Measurements from ENCODE around the gene OR9A2. TPM values are rescaled to one million over a fixed set of nuclear protein-coding genes. Genes with fewer than 3 reads are reported as not detected.

Gene OR9A2
- total RNA-seq, 1 donor from 2014 or later: not detected

GRCh38 chr7:143048827-143049226, 21.9 kb upstream of the OR9A2 start:
- Mint-ChIP-seq H3K36me3 (no peaks in the 10 kb centered on the region), H3K27ac (no peak overlapping the region), H3K4me3 (no peak overlapping the region), H3K4me1 (ENCODE audit: unreplicated experiment) (no peaks in the 10 kb centered on the region), H3K27me3 (peaks cover 25% of the 10 kb centered on the region), H3K9me3 (no peaks in the 10 kb centered on the region)
- DNase-seq (ENCODE audit: extremely low spot score, unreplicated experiment): no peak
- TF ChIP-seq CTCF (conservative IDR thresholded peaks at IDR 0.05): no peak

DNA sequence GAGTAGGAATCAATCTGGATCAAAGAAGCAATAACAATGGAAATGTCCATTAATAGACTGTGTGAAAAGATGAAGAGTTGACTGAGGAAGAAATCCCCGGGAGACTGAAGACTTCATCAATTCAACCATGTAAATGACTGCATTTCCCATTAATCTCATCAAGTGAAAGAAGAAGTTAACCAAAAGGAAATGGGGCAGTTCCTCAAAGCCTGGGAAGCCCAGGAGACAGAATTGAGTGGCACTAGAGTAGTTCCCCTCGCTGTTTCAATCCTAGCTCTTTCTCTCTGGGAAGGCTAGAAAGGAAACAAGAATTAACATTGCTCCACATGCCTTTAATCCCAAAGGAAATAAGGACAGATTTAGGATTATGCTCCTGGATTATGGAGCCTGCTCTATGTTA, 20.4 kb upstream of the OR9A2 start:
- peaks cover 25% of the 10 kb centered on the region for H3K27me3 Mint-ChIP-seq

DNA sequence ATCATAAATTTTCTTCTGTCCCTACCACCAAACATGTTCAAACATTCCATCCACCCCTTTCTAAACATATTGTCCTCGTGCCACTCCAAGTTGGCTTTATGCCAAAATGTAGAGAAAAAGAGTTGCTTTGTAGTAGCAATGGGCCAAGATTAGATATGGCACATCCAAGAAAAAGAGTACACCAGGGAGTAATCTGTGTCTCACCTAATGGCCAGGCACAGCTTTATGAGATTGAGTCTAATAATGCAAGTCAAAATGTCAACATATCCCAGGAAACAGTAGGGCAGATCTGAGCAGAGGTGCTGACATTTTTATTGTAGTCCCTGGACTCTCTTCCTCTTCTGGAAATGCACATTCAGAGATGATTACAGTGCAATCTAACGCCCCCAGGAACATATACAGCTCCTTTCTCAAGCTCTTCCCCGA, 19.5 kb upstream of the OR9A2 start:
- Mint-ChIP-seq H3K27me3 (peaks cover 20% of the 10 kb centered on the region), H3K4me1 (ENCODE audit: unreplicated experiment) (peaks cover 11% of the 10 kb centered on the region)

More for the DNA sequence above, 20.4 kb upstream of the OR9A2 start:
- no peak for DNase-seq (ENCODE audit: extremely low spot score, unreplicated experiment)
- Mint-ChIP-seq H3K4me1 (ENCODE audit: unreplicated experiment) (peaks cover 11% of the 10 kb centered on the region), H3K4me3 (no peak overlapping the region), H3K36me3 (no peaks in the 10 kb centered on the region), H3K27ac (no peak overlapping the region), H3K9me3 (no peaks in the 10 kb centered on the region)
- no peak for TF ChIP-seq CTCF (conservative IDR thresholded peaks at IDR 0.05)

DNA sequence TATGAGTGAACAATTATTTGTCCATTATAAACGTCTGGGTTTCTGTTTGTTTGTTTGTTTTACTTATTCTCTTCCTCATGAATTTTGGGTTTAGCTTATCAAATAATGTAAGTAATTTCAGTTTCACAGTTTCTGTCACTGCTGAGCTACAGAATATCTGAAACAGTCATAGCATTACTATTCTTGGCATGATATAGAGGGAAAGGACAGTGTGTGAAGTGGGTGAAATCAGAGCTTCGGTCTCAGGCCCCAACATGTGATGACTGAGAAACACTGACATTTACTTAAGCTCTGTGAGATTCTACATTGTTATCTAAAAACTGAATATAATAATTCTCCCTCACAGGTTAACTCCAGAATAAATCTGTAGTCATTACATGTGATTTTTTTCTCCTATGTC, 16.5 kb upstream of the OR9A2 start:
- DNase-seq (ENCODE audit: extremely low spot score, unreplicated experiment): no peak
- TF ChIP-seq CTCF (conservative IDR thresholded peaks at IDR 0.05): no peak
- Mint-ChIP-seq H3K27ac (peak overlapping the region; percentile 69), H3K4me1 (ENCODE audit: unreplicated experiment) (peaks cover 11% of the 10 kb centered on the region), H3K9me3 (no peaks in the 10 kb centered on the region), H3K36me3 (no peaks in the 10 kb centered on the region), H3K27me3 (peaks cover 6% of the 10 kb centered on the region), H3K4me3 (no peak overlapping the region)

More for the DNA sequence above, 19.5 kb upstream of the OR9A2 start:
- no peak for TF ChIP-seq CTCF (conservative IDR thresholded peaks at IDR 0.05)
- DNase-seq (ENCODE audit: extremely low spot score, unreplicated experiment): no peak
- Mint-ChIP-seq H3K27ac (no peak overlapping the region), H3K36me3 (no peaks in the 10 kb centered on the region), H3K9me3 (no peaks in the 10 kb centered on the region), H3K4me3 (no peak overlapping the region)

GRCh38 chr7:143042790-143043271, 15.9 kb upstream of the OR9A2 start:
- Mint-ChIP-seq H3K9me3 (no peaks in the 10 kb centered on the region), H3K36me3 (no peaks in the 10 kb centered on the region), H3K27ac (peak overlapping the region; percentile 69), H3K4me3 (no peak overlapping the region), H3K4me1 (ENCODE audit: unreplicated experiment) (peaks cover 11% of the 10 kb centered on the region), H3K27me3 (peaks cover 6% of the 10 kb centered on the region)
- DNase-seq (ENCODE audit: extremely low spot score, unreplicated experiment): no peak
- no peak for TF ChIP-seq CTCF (conservative IDR thresholded peaks at IDR 0.05)
